ENCODE data around the gene MCU. TPM values are rescaled to one million over a fixed set of nuclear protein-coding genes. Genes with fewer than 3 reads are reported as not detected.

The MCU gene
- total and polyA plus RNA-seq, 2 of the 4 experiments (the other 2 are of a cell fraction): 36.2 to 36.7 TPM

- Histone ChIP-seq H3K27ac (ENCODE audit: insufficient read depth, low read length) (no peak overlapping the region), H3K9ac (ENCODE audit: low read depth, low read length) (no peak overlapping the region), H3K4me3 (ENCODE audit: insufficient read depth, low read depth, low read length) (no peak overlapping the region), H2BK120ac (ENCODE audit: low read depth, low read length) (no peak overlapping the region), H3K4me2 (ENCODE audit: low read depth, low read length) (no peak overlapping the region; the same call in 1 of the 2 replicates), H3K9me3 (ENCODE audit: control insufficient read depth, insufficient read depth, low read length) (no peaks in the 10 kb centered on the region), H3K4ac (ENCODE audit: low read depth, low read length) (no peak overlapping the region), H3K27me3 (ENCODE audit: control insufficient read depth, insufficient read depth, low read length) (no peaks in the 10 kb centered on the region), H3K4me1 (ENCODE audit: control insufficient read depth, insufficient read depth, low read length) (peaks cover 8% of the 10 kb centered on the region; the same call in 1 of the 2 replicates), H3K23ac (ENCODE audit: low read depth, low read length) (peak overlapping the region; percentile 5; the same call in 1 of the 2 replicates), H2AK9ac (replicated peaks; ENCODE audit: low read depth, low read length, poor library complexity) (no peak overlapping the region), H2BK15ac (ENCODE audit: low read depth, low read length) (no peak overlapping the region), H3K9me1 (ENCODE audit: insufficient read depth, low read length) (peaks cover 6% of the 10 kb centered on the region), H4K8ac (ENCODE audit: low read depth in 2 of 2, low read length in 2 of 2) (no peak overlapping the region), H3K18ac (ENCODE audit: low read depth, low read length) (no peak overlapping the region), H3K36me3 (ENCODE audit: control insufficient read depth, insufficient read depth, low read length) (no peaks in the 10 kb centered on the region), H2AFZ (replicated peaks; ENCODE audit: low read length, poor library complexity) (no peak overlapping the region), H2AK5ac (ENCODE audit: low read depth, low read length) (no peak overlapping the region), H4K91ac (ENCODE audit: insufficient read depth, low read depth, low read length) (no peak overlapping the region), H3K14ac (replicated peaks; ENCODE audit: low read depth, low read length) (no peak overlapping the region), H3K79me1 (ENCODE audit: low read depth in 1 of 2, low read length in 2 of 2) (peaks cover 22 to 65% of the 10 kb centered on the region in 2 experiments; a peak in 3 of 4 replicates), H2BK5ac (ENCODE audit: low read depth, low read length, poor library complexity, severe bottlenecking) (no peak overlapping the region), H3K56ac (ENCODE audit: extremely low read depth, insufficient read depth, low read length) (no peak overlapping the region), H4K5ac (ENCODE audit: low read depth, low read length) (no peak overlapping the region), H4K20me1 (ENCODE audit: insufficient read depth, low read length) (peaks cover 34% of the 10 kb centered on the region), H2BK20ac (ENCODE audit: low read depth, low read length) (no peak overlapping the region)
- dilution Hi-C loops (cut with HindIII; ENCODE audit: low sequenced_read_pairs, unreplicated experiment): no loop called here
- DNase-seq: no peak
- ChIA-PET POLR2A (ENCODE audit: unreplicated experiment) (no interaction called here), CTCF (interaction anchor here (0.7 to 1.5 kb wide), 3 partner anchors 25 to 137 kb away, joined by 3 to 4 read pairs (median 4); no protein-coding TSS in a partner anchor)
- in situ Hi-C loops (cut with MboI; ENCODE audit: low sequenced_read_pairs): no loop called here
- WGBS, 2 experiments (ENCODE audit: extremely low coverage in 2 of 2, insufficient read length in 1 of 2): 100% methylated on average over 2 of the region's 3 CpGs; no CpG with 5 or more reads in 1 of the 2 experiments
- intact Hi-C loops (cut with micrococcal nuclease): no loop called here
- no peak for ATAC-seq (ENCODE audit: low read depth)
- no TSS peak for BruUV-seq (replicated peaks)
- TF ChIP-seq CHD1 (IDR thresholded peaks at IDR 0.05; ENCODE audit: low read depth, low read length) (no peak), CTCF (conservative IDR thresholded peaks at IDR 0.05; ENCODE audit: low read depth, low read length) (no peak), RFX5 (IDR thresholded peaks at IDR 0.05; ENCODE audit: low read depth, low read length) (no peak), BHLHE40 (IDR thresholded peaks at IDR 0.05; ENCODE audit: low read depth, low read length) (no peak), RAD21 (IDR thresholded peaks at IDR 0.05; ENCODE audit: low read length) (no peak), MXI1 (IDR thresholded peaks at IDR 0.05; ENCODE audit: borderline replicate concordance, low read depth, low read length) (no peak), MAZ (IDR thresholded peaks at IDR 0.05; ENCODE audit: borderline replicate concordance, low read depth, low read length) (no peak), MAFK (IDR thresholded peaks at IDR 0.05; ENCODE audit: low read depth, low read length) (no peak), ELK1 (IDR thresholded peaks at IDR 0.05; ENCODE audit: borderline replicate concordance, low read depth, low read length) (no peak), POLR2A (IDR thresholded peaks at IDR 0.05; ENCODE audit: low read depth, low read length) (no peak), CEBPB (IDR thresholded peaks at IDR 0.05; ENCODE audit: low read depth, low read length) (no peak), USF2 (IDR thresholded peaks at IDR 0.05; ENCODE audit: low read depth, low read length) (no peak), FOS (IDR thresholded peaks at IDR 0.05; ENCODE audit: low read depth, low read length) (no peak), SMC3 (IDR thresholded peaks at IDR 0.05; ENCODE audit: low read depth, low read length) (no peak), RCOR1 (IDR thresholded peaks at IDR 0.05; ENCODE audit: insufficient replicate concordance, low read length) (no peak), NFE2L2 (IDR thresholded peaks at IDR 0.05; ENCODE audit: low read depth, low read length) (no peak)
Measured at GRCh38 chr10:72695496-72695895, 3.6 kb downstream of the MCU start.

All from IMR-90 (cell line).